Globus pallidus (tissue), 1 donor: ENCODE data around the gene NOS1AP.

Source experiments
- DNase-seq: peaks from one replicate; pipeline ENCODE4 v3.0.0-alpha.2; 2015; ENCODE audit warnings: low spot score

The NOS1AP gene

GRCh38 chr1:162386292-162387225 lies 317.1 kb downstream of the NOS1AP start:
- DNase-seq = no peak

GRCh38 chr1:162387226-162388082 lies 318.0 kb downstream of the NOS1AP start:
- DNase-seq = no peak

DNA sequence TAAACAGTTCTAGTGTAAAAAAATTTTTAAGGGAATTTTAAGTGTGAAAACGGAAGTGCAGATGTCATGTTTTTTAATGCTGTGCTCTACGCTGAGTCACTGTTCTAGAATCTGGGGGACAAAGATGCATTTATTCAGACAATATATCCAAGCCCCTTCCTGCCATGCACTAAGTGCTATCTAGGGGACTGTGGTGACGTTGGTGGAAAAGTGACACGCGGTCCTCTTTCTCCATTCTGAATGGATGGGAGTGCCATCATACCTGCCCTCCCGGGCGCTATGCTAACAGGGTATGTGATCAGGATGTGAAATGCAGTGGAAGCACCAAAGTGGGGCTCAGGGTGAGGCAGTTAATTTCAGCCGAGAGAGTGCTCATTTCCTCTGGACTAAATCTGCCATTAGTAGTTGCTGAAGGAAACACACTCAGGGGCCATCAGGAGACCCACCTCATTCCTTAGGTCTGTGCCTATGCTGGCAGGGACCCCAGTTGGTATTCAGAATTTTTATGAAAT lies 318.6 kb downstream of the NOS1AP start:
- no peak for DNase-seq

DNA sequence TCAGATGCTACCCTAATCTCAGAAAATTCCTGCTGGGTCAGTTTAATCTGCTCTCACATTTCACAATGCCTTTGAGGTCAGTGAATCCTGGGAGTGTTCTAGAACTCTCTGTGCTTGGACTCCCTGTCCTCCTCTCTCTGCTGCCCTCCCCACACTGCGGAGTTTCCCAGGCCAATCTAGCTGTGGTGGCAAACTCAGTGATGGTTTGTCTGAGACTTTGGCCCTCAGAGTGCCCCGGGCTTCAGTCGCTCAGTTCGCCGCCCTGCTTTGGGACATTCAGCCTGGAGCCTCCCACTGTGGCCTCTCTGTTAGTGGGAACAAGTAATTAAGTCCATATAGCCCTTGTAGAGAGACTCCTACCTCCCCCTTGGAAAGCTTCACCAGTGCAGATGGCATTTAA lies 319.1 kb downstream of the NOS1AP start:
- DNase-seq = no peak

DNA sequence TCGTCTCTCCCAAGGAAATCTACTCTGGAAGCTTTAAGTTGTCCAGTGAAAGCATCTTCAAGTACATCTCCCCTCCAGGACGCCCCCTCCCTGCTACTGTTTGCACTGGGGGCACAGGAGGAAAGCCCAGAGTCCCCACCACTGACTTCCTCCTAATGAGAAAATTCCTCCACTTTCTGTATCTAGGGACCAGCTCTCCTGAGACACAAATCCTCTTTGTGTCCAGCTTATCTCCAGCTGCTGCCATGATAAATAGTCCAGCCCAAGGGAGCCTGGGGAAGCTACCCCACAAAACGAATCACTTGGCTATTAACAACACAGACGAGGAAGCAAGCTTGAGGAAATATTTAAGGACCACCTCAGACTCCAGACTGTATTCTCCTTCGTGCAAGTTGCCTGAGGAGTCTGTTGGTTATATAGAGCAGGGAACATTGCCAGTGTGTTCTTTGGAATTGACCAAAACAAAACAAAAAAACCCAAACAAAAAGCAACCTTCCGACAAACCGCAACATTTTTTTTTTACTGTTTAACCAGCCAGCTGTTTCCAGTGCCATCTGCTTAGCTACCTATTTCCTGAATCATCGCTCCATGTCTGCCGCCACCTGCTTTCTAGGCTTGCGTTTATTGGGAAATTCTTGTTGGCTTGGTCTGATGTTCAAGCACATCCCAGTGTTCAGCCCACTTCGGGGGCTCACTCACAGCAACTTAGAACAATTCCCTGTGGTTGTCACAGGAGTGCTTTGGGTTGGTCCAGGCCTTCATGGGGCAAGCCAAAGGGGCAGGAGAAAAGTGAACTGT lies 319.7 kb downstream of the NOS1AP start:
- no peak for DNase-seq

DNA sequence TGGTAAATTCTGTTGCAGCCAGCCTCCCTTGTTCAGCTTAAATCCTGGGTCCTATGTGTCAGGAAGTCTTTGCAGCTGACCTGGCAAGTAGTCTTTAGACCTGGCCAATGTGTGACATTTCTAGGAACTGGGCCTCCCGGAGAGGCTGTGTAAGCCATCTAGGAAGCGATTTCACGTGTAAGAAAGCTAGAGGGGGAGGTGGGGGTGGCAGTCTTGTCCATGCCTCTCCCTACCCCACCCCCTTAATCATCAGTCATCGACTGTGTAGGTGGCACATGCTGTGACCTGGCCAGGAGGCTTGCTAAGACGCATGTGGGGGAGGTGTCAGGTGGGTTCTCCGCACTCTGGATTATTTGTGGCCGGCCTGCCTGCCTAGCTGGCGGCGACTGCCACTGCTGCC lies 320.5 kb downstream of the NOS1AP start:
- no peak for DNase-seq

DNA sequence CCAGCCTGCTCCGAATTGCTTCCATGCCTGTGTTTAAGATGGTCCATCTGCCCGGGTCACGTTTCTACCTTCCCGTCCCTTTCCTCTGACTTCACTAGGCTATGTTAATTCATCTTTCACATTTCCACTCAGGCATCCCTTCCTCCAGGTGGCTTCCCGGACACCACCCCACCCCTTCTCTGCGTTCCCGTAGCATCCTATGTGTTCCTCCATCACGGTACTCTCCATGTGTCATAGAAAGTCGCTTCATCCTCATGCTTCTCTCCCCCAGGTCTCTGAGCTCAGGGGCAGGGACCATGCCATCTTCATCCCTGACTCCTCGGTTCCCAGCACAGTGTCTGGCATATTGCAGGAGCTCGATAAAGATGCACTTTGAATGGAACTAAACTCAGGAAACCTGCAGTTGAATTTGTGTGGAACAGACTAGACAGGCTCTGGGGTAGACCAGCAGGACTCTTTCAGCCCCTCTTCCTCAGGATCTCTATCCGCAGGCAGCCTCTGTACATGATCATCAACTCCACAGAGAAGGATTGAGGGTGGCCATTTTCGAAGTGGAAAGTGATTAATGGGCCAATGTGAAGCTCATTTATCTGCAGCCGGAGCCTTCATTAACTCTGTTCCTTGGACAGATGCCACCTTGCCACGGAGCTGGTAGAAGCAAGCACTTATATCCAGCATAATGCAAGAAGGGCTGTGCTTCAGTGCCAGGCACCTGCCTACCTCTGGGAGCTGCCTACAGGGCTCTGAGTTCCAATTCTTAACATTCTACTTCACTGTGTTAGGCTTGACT lies 321.1 kb downstream of the NOS1AP start:
- no peak for DNase-seq

DNA sequence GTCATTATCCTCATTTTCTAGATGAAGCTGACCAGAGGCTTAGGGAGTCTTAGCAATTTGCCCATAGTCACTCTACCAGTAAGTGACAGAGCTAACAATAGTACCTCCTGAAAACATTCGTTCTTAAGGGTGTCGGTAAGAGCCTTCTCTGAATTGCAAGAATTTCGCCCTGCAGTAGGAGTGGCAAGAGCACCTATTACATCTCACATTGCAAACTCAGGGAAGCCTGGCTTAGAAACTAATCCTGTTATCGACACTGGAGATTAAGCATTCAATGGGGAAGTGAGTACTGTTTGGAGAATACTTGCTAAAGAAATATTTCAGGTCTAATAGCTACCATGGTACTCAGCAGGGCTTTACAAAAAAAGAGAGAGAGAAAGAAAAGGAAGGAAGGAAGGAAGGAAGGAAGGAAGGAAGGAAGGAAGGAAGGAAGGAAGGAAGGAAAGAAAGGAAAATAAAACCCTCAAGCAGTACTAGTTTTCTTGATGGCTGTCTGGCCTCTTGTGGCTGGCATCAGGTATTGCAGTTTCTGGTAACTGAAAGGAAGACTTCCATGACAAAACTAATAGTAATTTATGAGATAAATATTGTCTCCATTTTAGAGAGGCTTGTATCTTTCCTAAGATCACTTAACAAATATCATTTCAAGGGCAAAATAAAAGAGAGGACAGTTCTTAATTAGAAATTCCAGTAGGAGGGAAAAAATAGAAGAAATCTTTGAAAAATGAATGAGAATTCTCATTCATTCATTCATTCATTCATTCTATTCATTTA lies 322.5 kb downstream of the NOS1AP start:
- DNase-seq = peak; percentile 29

GRCh38 chr1:162396201-162396906 lies 326.9 kb downstream of the NOS1AP start:
- no peak for DNase-seq

- DNase-seq = no peak
These were observed 327.6 kb downstream of the NOS1AP start for GRCh38 chr1:162397039-162397448.

- DNase-seq = no peak
These were observed 328.6 kb downstream of the NOS1AP start for GRCh38 chr1:162397943-162398560.

DNA sequence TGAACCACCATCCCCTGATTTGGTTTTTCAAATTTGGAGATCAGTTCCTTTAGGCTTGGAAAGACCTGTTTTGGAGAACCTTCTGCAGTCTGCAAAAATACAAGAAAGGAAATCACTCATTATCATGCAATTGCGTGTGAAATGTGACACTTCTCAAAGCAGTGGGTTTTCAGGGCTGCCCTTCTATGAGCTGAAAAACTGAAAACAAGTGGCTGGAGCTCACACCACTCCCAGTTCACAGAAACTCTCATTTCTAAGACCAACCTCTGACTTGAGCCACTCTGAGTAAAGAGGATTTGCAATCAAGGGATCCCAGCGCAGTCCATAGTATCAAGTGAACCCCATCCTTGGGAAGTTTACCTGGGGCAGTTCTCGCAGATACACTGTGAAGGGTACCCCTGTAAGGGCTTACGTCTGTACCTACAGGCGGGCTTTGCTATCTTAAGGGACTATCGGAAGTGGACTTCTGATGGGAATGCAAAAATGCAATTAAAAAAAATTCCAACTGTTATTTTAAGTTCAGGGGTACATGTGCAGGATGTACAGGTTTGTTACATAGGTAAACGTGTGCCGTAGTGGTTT lies 329.6 kb downstream of the NOS1AP start:
- no peak for DNase-seq

DNA sequence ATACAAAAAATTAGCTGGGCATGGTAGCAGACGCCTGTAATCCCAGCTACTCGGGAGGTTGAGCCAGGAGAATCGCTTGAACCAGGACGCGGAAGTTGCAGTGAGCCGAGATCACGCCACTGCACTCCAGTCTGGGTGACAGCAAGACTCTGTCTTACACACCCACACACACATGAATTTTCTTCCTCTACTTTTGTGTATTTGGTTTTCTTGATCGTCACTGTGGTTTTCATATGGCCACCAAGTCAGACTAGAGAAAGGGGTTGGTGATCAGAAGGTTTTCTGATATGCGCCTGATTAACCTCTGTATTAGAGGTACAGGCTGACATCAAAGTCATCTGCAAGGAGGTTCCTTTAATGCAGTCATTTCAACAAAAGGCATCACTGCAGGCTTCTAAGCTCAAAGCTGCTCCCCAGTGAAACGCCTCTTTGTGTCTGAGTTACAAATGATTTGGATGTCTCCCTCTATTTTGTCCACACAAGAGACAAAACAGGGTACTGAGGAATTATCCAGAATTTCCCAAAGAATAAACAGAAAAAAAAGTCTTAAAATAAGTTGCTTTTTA lies 331.4 kb downstream of the NOS1AP start:
- DNase-seq = no peak

GRCh38 chr1:162404550-162405160 lies 335.2 kb downstream of the NOS1AP start:
- no peak for DNase-seq

- no peak for DNase-seq
These were observed 336.3 kb downstream of the NOS1AP start for GRCh38 chr1:162405800-162406199.

GRCh38 chr1:162406811-162407210 lies 337.3 kb downstream of the NOS1AP start:
- DNase-seq = no peak

GRCh38 chr1:162407539-162407938 lies 338.0 kb downstream of the NOS1AP start:
- DNase-seq = no peak

GRCh38 chr1:162412002-162412401 lies 342.5 kb downstream of the NOS1AP start, which contains the start of gene SH2D1B:
SH2D1B (minus strand) TSS chr1:162412136; CDS start chr1:162412016, 120 bp downstream.
- DNase-seq = no peak
